ENCODE measurements around the gene MR1. TPM values are rescaled to one million over a fixed set of nuclear protein-coding genes. Genes with fewer than 3 reads are reported as not detected.

Gene MR1
- total RNA-seq, 1 donor from 2014 or later = 54.4 TPM

DNA sequence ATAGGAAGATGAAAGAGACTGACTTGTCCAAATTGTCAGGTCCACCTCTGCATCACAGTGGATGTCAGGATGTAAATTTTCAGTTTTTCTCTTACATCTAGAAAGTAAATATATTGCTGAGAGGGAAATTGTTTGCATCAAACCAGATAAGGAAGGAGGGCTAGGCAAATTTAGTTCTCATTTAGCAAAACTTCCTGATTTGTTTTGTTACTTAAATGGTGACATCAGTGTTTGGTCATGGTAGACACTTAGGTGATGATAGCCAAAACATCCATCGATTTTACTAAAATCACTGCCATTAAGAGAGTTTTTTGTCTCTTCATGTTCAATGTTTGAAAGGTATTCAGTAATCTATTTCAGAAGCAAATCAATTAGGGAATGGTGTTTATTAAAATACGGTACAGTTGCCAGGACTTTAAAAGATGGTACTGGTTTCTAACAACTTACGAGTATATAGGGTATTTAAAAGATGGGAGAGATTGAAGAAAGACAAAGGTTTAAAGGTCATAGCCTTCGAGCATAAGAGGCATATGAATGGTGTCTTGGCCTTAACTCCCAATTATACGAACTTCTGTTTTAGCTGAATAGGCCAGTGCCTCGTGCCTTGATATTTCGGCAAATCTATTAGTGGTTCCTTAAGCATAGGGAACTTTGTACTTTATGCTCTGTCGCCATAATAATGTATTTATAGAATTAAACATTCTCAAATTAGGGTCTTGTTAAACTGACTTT lies 57.7 kb downstream of the MR1 start:
- no peak for DNase-seq (ENCODE audit: low spot score)

DNA sequence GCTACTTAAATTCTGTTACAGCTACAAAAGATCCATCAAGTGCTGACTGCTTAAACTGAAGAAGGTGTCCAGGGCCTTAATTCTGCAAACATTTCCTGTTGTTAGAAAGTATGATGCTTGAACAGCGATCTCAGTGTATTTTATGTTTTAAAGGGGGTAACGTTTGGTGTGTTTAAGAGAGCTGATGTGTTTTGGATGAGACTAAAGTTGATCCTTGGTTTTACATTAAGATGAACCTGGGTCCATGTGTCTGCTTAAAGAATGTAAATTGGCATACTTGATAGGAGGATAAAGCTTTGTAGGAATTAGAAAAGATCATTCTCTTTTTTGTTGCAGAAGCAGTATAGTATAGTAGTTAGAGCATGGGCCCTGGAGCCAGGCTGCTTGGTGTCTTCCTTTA lies 58.3 kb downstream of the MR1 start:
- DNase-seq (ENCODE audit: low spot score) = no peak

GRCh38 chr1:181092883-181093458 lies 59.2 kb downstream of the MR1 start:
- DNase-seq (ENCODE audit: low spot score) = no peak

DNA sequence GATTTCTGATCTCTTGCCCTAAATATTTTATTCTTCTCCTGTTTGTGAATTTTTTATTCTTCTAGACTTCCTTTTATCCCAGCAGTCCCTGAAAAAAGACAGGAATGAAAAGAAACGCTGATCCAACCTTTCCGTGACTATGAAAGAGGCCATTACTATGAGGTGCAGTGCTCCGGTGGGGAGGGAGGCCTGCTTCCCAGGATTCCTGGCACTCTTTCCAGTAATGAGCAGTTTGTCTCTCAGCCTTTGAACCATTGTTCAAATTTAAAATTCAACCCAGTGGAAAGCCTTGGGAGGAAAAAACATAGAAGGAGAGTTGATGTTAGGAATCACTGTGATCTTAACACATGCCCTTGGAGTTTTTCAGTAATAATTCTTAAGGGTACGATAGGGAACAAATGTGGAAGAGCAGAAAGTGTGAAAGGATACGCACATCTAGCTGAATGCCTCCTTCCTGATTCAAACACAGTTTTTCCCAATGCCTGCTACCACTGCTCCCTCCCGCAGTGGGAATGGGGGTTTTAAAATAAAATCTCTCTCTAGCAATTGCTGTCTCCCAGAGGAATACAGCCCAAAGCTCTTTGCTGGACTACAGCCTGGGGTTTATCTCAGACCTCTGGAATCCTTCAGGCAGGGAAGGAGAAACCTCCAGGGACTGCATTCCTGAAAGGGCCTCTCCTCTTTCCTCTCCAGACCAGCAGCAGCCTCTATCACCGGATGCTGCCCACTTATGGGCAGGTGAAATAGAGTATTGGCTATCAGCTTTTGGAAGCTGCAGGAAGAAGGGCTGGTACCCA lies 60.8 kb downstream of the MR1 start:
- DNase-seq (ENCODE audit: low spot score) = no peak

DNA sequence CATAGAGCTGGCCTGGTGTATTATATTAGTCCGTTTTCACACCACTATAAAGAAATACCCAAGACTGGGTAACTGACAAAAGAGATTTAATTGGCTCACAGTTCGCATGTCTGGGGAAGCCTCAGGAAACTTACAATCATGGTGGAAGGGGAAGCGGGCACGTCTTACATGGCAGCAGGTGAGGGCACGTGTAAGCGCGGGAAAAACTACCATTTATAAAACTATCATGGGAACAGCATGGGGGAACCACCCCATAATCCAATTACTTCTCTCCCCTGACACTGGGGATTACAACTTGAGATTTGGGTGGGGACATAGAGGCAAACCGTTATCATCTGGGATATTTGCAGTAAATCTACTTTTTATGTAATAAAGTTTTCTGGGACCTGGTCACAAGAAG lies 61.5 kb downstream of the MR1 start:
- DNase-seq (ENCODE audit: low spot score) = no peak

GRCh38 chr1:181095763-181096184 lies 62.0 kb downstream of the MR1 start:
- DNase-seq (ENCODE audit: low spot score) = no peak

GRCh38 chr1:181097242-181097641 lies 63.5 kb downstream of the MR1 start:
- no peak for DNase-seq (ENCODE audit: low spot score)

GRCh38 chr1:181099152-181100014 lies 65.6 kb downstream of the MR1 start:
- DNase-seq (ENCODE audit: low spot score) = no peak

GRCh38 chr1:181100015-181100905 lies 66.5 kb downstream of the MR1 start:
- no peak for DNase-seq (ENCODE audit: low spot score)

GRCh38 chr1:181100934-181101333 lies 67.2 kb downstream of the MR1 start:
- no peak for DNase-seq (ENCODE audit: low spot score)

DNA sequence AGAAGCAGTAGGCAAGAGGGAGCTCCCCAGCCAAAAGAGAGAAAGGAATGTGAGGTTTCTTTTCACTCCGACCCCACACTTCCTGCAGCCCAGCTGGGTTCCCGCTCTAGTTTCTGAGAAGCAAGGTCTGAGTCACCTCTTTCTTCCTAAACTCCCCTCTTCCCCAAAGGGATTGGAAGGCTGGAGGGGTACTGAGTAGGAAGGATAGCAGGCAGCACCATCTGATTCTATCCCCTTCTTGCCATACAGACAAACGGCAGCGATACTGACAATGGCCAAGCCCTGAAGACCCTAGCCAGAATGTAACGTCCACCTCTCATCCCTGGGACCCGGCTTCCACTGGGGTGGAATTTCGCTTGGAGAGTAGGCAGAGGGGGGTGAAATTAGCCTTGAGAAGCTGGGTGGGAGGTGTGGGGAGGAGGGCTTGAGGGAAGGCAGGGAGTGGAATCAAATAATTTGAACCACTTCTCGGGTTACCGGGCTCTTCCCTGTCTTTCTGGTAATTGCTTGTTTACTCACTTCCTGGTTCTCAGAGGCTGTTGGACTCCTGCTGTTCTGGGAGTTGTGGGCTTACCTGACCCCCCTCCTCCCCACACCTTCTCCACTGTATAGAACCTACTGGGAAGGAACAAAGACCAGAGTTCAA lies 67.9 kb downstream of the MR1 start:
- DNase-seq (ENCODE audit: low spot score) = no peak

- DNase-seq (ENCODE audit: low spot score) = no peak
These were observed 69.1 kb downstream of the MR1 start for GRCh38 chr1:181102841-181103240.

DNA sequence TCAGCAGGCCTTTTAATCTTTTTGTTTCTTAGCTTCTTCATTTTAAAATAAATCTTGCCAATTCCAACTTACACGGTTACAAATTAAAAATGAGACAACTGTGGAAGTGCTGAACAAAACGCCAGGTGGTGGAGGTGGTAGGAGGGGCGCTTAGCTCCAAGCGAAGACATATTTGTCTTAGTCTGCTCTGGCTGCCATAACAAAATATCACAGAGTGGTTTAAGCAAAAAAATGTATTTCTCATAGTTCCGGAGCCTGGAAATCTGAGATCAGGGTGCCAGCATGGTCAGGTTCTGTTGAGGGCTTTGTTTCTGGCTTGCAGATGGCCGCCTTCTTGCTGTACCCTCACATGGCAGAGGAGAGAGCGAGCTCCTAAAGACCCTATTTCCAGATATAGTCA lies 69.6 kb downstream of the MR1 start:
- DNase-seq (ENCODE audit: low spot score) = no peak

- no peak for DNase-seq (ENCODE audit: low spot score)
These were observed 70.4 kb downstream of the MR1 start for GRCh38 chr1:181104042-181104789.

- no peak for DNase-seq (ENCODE audit: low spot score)
These were observed 71.0 kb downstream of the MR1 start for GRCh38 chr1:181104790-181105133.

- peak; percentile 93 for DNase-seq (ENCODE audit: low spot score)
These were observed 71.6 kb downstream of the MR1 start for GRCh38 chr1:181105134-181106021.

- no peak for DNase-seq (ENCODE audit: low spot score)
These were observed 72.2 kb downstream of the MR1 start for GRCh38 chr1:181106022-181106312.

GRCh38 chr1:181106479-181106878 lies 72.7 kb downstream of the MR1 start:
- DNase-seq (ENCODE audit: low spot score) = no peak

- DNase-seq (ENCODE audit: low spot score) = no peak
These were observed 73.9 kb downstream of the MR1 start for GRCh38 chr1:181107711-181108110.
